ENCODE measurements around the gene KIN. TPM values are rescaled to one million over a fixed set of nuclear protein-coding genes. Genes with fewer than 3 reads are reported as not detected.
A peak's percentile ranks its signal among the peaks of the same experiment; 100 is the strongest.

Gene KIN
- total RNA-seq, 2 donors from 2014 or later, result 13.4 to 14.8 TPM

DNA sequence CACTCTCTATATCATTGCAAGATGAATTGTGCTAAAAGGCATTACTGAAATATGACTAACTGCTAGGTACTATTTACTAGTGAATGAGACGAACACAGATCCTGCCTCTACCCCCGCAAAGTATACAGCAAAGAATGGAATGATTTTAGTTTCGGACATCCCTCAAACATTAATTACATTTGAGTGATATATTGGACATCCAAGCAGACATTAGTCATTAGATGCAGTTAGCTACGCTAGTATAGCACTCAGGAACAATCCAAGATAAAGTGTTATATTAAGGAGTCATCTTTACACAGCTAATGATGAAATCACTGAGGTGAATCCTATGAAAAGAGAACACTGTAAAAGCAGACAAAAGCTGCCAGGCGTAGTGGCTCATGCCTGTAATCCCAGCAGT is 23.2 kb upstream of the KIN start:
- DNase-seq (ENCODE audit: low spot score) (no peak), ATAC-seq (no peak)
- H3K4me1 Mint-ChIP-seq (ENCODE audit: low read depth in 2 of 2), result no peaks in the 10 kb centered on the region
- peaks cover 7% of the 10 kb centered on the region for H3K36me3 Mint-ChIP-seq
- no peak overlapping the region for H3K27ac Mint-ChIP-seq
- H3K4me3 Mint-ChIP-seq, result no peak overlapping the region
- no peaks in the 10 kb centered on the region for H3K9me3 Mint-ChIP-seq
- peaks cover 6 to 7% of the 10 kb centered on the region in 2 donors for H3K27me3 Mint-ChIP-seq

DNA sequence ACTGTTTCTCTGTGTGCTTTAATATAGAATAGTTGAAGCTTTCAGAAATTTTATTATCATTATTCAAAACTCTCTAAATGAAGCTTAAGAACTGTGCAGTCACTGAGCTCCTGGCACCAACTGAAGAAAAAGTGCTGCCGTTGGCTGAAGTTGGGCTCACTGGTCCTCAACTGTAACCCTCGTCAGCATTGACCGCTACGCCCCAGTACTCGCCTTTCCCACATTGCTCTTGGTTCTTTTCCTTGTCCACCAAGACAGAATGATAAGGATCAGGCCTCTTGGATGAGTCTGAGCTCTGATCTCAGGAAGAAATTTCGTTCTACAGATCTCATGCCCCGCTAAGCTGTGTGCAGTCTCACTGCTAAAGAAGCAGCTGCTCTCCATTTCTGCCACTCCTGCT is 22.6 kb upstream of the KIN start:
- ATAC-seq (no peak), DNase-seq (ENCODE audit: low spot score) (no peak)
- Mint-ChIP-seq H3K36me3 (peaks cover 7% of the 10 kb centered on the region), H3K4me1 (ENCODE audit: low read depth in 2 of 2) (no peaks in the 10 kb centered on the region), H3K9me3 (no peaks in the 10 kb centered on the region), H3K27ac (no peak overlapping the region), H3K27me3 (peaks cover 6 to 7% of the 10 kb centered on the region in 2 donors), H3K4me3 (no peak overlapping the region)

DNA sequence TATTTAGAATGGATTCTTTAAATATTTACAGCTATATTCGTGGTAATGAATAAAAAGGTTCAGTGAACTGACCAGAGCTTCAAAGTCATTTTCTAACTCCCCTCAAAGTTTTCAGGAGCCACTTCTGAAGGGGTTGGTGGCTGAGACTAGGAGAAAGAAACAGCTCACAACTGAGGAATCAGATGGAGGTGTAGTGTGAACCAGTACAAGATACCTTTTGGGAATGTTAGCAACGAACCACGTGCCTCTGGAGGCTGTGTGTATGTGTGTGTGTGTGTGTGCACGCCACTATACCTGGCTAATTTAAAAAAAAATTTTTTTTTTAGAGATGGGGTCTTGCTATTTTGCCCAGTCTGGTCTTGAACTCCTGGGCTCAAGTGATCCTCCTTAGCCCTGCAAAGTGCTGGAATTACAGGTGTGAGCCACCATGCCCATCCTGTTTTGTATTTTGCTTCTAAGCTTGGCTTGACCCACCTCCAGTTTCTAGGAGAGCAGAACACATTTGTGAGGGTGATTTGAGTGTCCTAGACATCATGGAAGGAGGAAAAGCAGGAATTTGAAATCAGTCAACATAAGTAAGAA is 21.0 kb upstream of the KIN start:
- DNase-seq (ENCODE audit: low spot score) (no peak), ATAC-seq (no peak)
- H3K4me3 Mint-ChIP-seq, result no peak overlapping the region
- peaks cover 4 to 7% of the 10 kb centered on the region in 2 donors for H3K27me3 Mint-ChIP-seq
- no peaks in the 10 kb centered on the region for H3K4me1 Mint-ChIP-seq (ENCODE audit: low read depth in 2 of 2)
- H3K36me3 Mint-ChIP-seq, result peaks cover 17% of the 10 kb centered on the region
- H3K9me3 Mint-ChIP-seq, result no peaks in the 10 kb centered on the region
- no peak overlapping the region for H3K27ac Mint-ChIP-seq

GRCh38 chr10:7804741-7805140 is 16.9 kb upstream of the KIN start:
- peaks cover 29% of the 10 kb centered on the region for H3K36me3 Mint-ChIP-seq
- no peaks in the 10 kb centered on the region for H3K27me3 Mint-ChIP-seq
- no peaks in the 10 kb centered on the region for H3K4me1 Mint-ChIP-seq (ENCODE audit: low read depth in 2 of 2)
- ATAC-seq, result no peak
- DNase-seq (ENCODE audit: low spot score), result no peak
- no peak overlapping the region for H3K4me3 Mint-ChIP-seq
- H3K27ac Mint-ChIP-seq, result no peak overlapping the region
- H3K9me3 Mint-ChIP-seq, result no peaks in the 10 kb centered on the region

DNA sequence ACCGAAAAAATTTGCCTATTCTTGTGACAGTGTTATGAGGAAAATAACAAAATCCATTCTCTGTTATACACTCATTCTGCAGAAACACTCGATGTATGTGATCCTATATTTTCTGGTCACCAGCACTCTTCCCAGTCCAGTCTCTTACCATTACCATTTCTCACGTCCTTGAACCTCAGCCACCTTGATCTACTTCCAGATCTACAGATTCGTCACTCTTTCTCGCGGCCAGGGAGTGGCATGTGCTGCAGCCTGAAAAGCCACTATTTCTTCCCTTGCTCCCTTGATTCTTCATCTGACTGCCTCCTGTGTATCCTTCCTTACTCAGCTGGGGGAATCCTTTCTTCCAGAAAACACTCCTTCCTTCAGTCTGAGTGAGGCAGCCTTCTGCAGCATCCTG is 16.4 kb upstream of the KIN start:
- Mint-ChIP-seq H3K36me3 (peaks cover 34% of the 10 kb centered on the region), H3K27ac (no peak overlapping the region), H3K4me3 (no peak overlapping the region), H3K4me1 (ENCODE audit: low read depth in 2 of 2) (no peaks in the 10 kb centered on the region), H3K9me3 (no peaks in the 10 kb centered on the region), H3K27me3 (no peaks in the 10 kb centered on the region)
- ATAC-seq, result no peak
- DNase-seq (ENCODE audit: low spot score), result no peak

GRCh38 chr10:7802606-7803005 is 14.8 kb upstream of the KIN start:
- no peak for DNase-seq (ENCODE audit: low spot score)
- peaks cover 36% of the 10 kb centered on the region for H3K36me3 Mint-ChIP-seq
- H3K4me1 Mint-ChIP-seq (ENCODE audit: low read depth in 2 of 2), result peaks cover 0 to under 1% of the 10 kb centered on the region in 2 donors
- H3K27ac Mint-ChIP-seq, result no peak overlapping the region
- no peak for ATAC-seq
- no peaks in the 10 kb centered on the region for H3K27me3 Mint-ChIP-seq
- no peak overlapping the region for H3K4me3 Mint-ChIP-seq
- H3K9me3 Mint-ChIP-seq, result no peaks in the 10 kb centered on the region

DNA sequence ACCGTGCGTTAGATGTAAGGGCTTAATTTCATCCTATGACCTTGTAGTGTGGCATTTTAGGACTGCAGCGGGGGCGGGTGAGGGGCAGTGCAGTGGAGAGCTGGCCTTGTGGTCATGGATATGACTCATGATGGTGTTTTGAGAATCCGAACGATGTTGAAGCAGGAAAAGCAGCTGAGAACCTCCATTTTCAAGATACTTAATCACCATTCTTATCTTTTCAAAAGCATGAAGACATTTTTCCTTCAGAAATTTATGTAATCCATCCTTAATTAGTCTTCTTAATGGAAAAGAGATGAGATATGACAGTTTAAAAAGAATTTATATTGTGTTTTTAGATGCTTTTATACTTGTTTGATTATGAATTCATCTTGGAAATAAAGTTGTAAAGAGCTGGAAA is 9.8 kb upstream of the KIN start:
- H3K4me3 Mint-ChIP-seq, result no peak overlapping the region
- ATAC-seq, result peak in 1 of 2 donors; percentile 57

DNA sequence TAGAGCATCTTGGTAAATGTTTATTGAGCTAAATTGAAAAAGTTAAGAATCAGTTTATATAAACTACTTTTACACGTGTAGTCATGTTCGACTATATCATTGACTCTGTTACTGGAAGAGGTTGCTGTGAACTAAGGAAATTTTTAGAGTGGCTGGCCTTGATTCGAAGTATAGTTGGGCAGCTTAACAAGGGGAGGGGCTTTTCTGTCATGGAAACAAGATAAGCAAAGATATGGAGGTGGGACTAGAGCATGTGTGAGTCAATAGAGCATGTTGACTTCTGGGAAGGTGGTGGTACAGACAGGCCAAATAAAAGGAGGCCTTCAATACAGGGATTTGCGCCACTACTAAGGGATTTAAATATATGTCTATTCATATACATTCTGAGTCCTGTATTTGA is 7.8 kb upstream of the KIN start:
- no peaks in the 10 kb centered on the region for H3K9me3 Mint-ChIP-seq
- ATAC-seq, result no peak
- no peak overlapping the region for H3K4me3 Mint-ChIP-seq
- H3K27ac Mint-ChIP-seq, result no peak overlapping the region
- DNase-seq (ENCODE audit: low spot score), result no peak
- H3K4me1 Mint-ChIP-seq (ENCODE audit: low read depth in 2 of 2), result peaks cover 41 to 50% of the 10 kb centered on the region in 2 donors
- H3K27me3 Mint-ChIP-seq, result no peaks in the 10 kb centered on the region
- peaks cover 27% of the 10 kb centered on the region for H3K36me3 Mint-ChIP-seq

More for the DNA sequence above, 9.8 kb upstream of the KIN start:
- Mint-ChIP-seq H3K36me3 (peaks cover 23% of the 10 kb centered on the region), H3K4me1 (ENCODE audit: low read depth in 2 of 2) (peaks cover 32 to 41% of the 10 kb centered on the region in 2 donors), H3K27ac (peak overlapping the region; percentile 18 to 20), H3K27me3 (no peaks in the 10 kb centered on the region), H3K9me3 (no peaks in the 10 kb centered on the region)
- DNase-seq (ENCODE audit: low spot score), result no peak

GRCh38 chr10:7794251-7795026 is 6.6 kb upstream of the KIN start:
- no peaks in the 10 kb centered on the region for H3K27me3 Mint-ChIP-seq
- no peak for DNase-seq (ENCODE audit: low spot score)
- H3K4me1 Mint-ChIP-seq (ENCODE audit: low read depth in 2 of 2), result peaks cover 45 to 60% of the 10 kb centered on the region in 2 donors
- H3K36me3 Mint-ChIP-seq, result peaks cover 23% of the 10 kb centered on the region
- H3K9me3 Mint-ChIP-seq, result no peaks in the 10 kb centered on the region
- no peak overlapping the region for H3K4me3 Mint-ChIP-seq
- no peak overlapping the region for H3K27ac Mint-ChIP-seq
- ATAC-seq, result no peak

GRCh38 chr10:7792541-7792940 is 4.7 kb upstream of the KIN start:
- peaks cover 18% of the 10 kb centered on the region for H3K36me3 Mint-ChIP-seq
- ATAC-seq (no peak), DNase-seq (ENCODE audit: low spot score) (no peak)
- H3K9me3 Mint-ChIP-seq, result no peaks in the 10 kb centered on the region
- no peaks in the 10 kb centered on the region for H3K27me3 Mint-ChIP-seq
- H3K27ac Mint-ChIP-seq, result no peak overlapping the region
- H3K4me3 Mint-ChIP-seq, result no peak overlapping the region
- H3K4me1 Mint-ChIP-seq (ENCODE audit: low read depth in 2 of 2), result peaks cover 51 to 68% of the 10 kb centered on the region in 2 donors

GRCh38 chr10:7789390-7789789 is 1.6 kb upstream of the KIN start:
- no peak overlapping the region for H3K4me3 Mint-ChIP-seq
- peaks cover 10% of the 10 kb centered on the region for H3K36me3 Mint-ChIP-seq
- no peaks in the 10 kb centered on the region for H3K9me3 Mint-ChIP-seq
- DNase-seq (ENCODE audit: low spot score), result no peak
- H3K27ac Mint-ChIP-seq, result no peak overlapping the region
- peaks cover 44 to 46% of the 10 kb centered on the region in 2 donors for H3K4me1 Mint-ChIP-seq (ENCODE audit: low read depth in 2 of 2)
- no peaks in the 10 kb centered on the region for H3K27me3 Mint-ChIP-seq
- ATAC-seq, result no peak

- Mint-ChIP-seq H3K36me3 (peaks cover 10% of the 10 kb centered on the region), H3K4me3 (no peak overlapping the region), H3K4me1 (ENCODE audit: low read depth in 2 of 2) (peaks cover 39 to 42% of the 10 kb centered on the region in 2 donors), H3K27me3 (no peaks in the 10 kb centered on the region), H3K27ac (no peak overlapping the region), H3K9me3 (no peaks in the 10 kb centered on the region)
- DNase-seq (ENCODE audit: low spot score) (no peak), ATAC-seq (peak in 1 of 2 donors; percentile 10)
These were observed 970 bp upstream of the KIN start for GRCh38 chr10:7788639-7789286.

DNA sequence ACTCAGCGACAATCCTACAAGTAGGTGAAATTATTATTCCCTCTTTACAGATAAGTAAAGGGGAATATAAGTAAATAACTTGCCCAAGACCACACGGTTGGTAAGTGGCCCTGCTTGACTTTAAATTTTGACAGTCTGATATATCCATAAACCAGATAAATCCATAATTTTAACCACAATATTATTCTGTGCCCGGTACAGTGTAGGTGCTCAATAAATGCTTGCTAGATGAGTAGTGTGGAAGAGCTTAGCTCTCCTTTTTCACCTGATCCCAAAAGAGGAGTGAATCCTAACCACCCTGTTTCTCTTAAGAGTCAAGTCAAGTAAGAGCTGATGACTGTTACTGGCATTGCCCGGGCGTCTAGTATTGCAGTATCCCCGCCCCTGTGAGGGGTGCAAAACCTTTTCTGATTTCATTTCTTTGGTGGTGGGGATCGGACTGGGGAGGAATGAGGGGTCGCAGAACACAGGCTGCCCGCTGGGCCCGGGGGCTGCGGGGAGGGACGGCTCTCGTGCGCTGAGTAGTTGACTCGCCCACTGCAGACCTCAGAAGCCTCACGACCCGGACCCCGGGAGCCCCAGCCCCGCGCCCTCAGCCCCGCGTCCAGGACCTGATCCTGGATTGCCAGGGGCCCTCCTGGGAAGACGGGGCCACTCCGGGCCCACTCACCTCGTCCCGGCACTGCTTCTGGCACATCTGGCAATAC is 490 bp downstream of the KIN start:
- H3K27ac Mint-ChIP-seq, result no peak overlapping the region
- H3K9me3 Mint-ChIP-seq, result no peaks in the 10 kb centered on the region
- H3K4me3 Mint-ChIP-seq, result no peak overlapping the region
- ATAC-seq (peak; percentile 1 to 10), DNase-seq (ENCODE audit: low spot score) (peak; percentile 61)
- H3K27me3 Mint-ChIP-seq, result no peaks in the 10 kb centered on the region
- peaks cover 29 to 37% of the 10 kb centered on the region in 2 donors for H3K4me1 Mint-ChIP-seq (ENCODE audit: low read depth in 2 of 2)
- peaks cover 6% of the 10 kb centered on the region for H3K36me3 Mint-ChIP-seq

DNA sequence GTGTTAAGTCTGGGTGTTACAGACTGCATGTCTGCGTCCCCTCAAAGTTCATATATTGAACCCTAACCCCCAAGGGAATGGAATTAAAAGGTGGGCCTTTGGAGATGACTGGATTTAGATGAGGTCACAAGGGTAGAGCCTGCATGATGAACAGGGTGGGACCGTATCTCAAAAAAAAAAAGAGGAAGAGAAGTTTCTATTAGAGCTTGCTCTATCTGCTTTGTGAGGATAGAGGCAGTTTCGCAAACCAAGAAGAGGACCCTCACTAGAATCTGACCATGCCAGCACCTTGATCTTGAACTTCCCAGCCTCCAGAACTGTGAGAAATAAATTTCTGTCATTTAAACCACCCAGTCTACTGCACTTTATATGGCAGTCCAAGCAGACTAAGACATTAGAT is 1.4 kb downstream of the KIN start:
- peaks cover 6% of the 10 kb centered on the region for H3K36me3 Mint-ChIP-seq
- ATAC-seq, result no peak

More for the DNA sequence above, 1.4 kb downstream of the KIN start:
- Mint-ChIP-seq H3K4me3 (no peak overlapping the region), H3K9me3 (no peaks in the 10 kb centered on the region), H3K27me3 (no peaks in the 10 kb centered on the region), H3K4me1 (ENCODE audit: low read depth in 2 of 2) (peaks cover 28 to 34% of the 10 kb centered on the region in 2 donors), H3K27ac (no peak overlapping the region)
- no peak for DNase-seq (ENCODE audit: low spot score)

All from natural killer cell treated with Interleukin-12 subunit alpha and Interleukin-12 subunit beta and Interleukin-15 and Interleukin-18, amount 100 ng/mL, for 72 hours (primary cell).